ENCODE results near the gene VPS16. TPM values are rescaled to one million over a fixed set of nuclear protein-coding genes. Genes with fewer than 3 reads are reported as not detected.

VPS16 gene
- total and polyA plus RNA-seq, 10 donors: 32.0 to 104 (median 44.5) TPM

- Histone ChIP-seq H3K4me1 (peaks cover 0 to 7% (median 0%) of the 10 kb centered on the region in 6 donors), H3K4me3 (no peak overlapping the region), H3K27ac (no peak overlapping the region), H3K27me3 (replicated peaks in 1 of 7) (no peaks in the 10 kb centered on the region), H3K9me3 (no peaks in the 10 kb centered on the region), H3K36me3 (peaks cover 0 to 5% (median 0%) of the 10 kb centered on the region in 6 donors)
- intact Hi-C loops (cut with DNase I; ENCODE audit: low total_unique reads): no loop called here
- no peak for DNase-seq
- TF ChIP-seq POLR2AphosphoS5 (IDR thresholded peaks at IDR 0.05) (no peak), CTCF (IDR thresholded peaks at IDR 0.05 in 8 of 11, conservative IDR thresholded peaks at IDR 0.05 in 3 of 11) (no peak), POLR2A (IDR thresholded peaks at IDR 0.05) (no peak)
- 96 to 100% (median 99%) methylated on average over 2 of the region's 2 CpGs for WGBS, 5 donors
Observed at GRCh38 chr20:2909953-2910352, 69.4 kb downstream of the VPS16 start.

DNA sequence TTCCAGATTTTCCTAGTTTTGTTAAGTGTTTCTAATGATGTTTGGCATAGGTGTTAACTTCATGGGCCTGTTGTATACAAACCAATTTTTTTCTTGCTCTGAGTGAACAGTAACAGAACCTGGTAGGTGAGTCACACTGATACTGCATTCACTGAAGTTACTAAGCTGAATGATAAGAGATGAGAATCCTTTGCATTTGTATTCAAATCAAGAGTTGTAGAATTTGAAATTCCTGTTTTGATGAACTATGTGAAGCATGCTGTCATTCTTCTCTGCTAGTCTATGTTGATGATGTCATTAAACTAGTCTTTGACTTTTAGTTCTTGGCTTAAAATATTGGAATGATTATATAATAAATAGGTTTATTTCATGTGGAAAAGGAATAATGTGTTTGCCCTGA is 70.7 kb downstream of the VPS16 start:
- Histone ChIP-seq H3K36me3 (peaks cover 0 to 5% (median 0%) of the 10 kb centered on the region in 6 donors), H3K27ac (no peak overlapping the region), H3K27me3 (replicated peaks in 1 of 7) (no peaks in the 10 kb centered on the region), H3K9me3 (no peaks in the 10 kb centered on the region), H3K4me3 (no peak overlapping the region), H3K4me1 (peaks cover 0 to 13% (median 0%) of the 10 kb centered on the region in 6 donors)
- TF ChIP-seq CTCF (IDR thresholded peaks at IDR 0.05 in 8 of 11, conservative IDR thresholded peaks at IDR 0.05 in 3 of 11) (no peak), POLR2AphosphoS5 (IDR thresholded peaks at IDR 0.05) (no peak), POLR2A (IDR thresholded peaks at IDR 0.05) (no peak)
- no peak for DNase-seq
- intact Hi-C loops (cut with DNase I; ENCODE audit: low total_unique reads): no loop called here

DNA sequence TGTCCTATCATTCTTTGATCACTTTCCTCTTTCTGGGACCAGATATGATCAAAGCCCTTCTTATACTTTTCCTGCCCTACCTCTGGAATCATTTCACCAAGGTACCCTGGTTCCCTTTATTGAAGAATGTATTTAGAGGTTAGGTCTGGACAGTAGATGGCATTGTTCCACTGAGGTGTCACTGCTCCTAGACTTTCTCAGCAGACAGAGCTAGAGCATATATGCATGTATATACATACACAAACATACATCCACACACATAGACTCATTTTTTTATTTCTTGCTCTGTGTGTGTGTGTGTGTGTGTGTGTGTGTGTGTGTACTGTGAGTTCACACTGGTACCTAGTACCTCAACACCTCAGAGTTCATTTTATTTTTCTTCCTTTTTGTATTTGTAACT is 73.6 kb downstream of the VPS16 start:
- DNase-seq: no peak
- intact Hi-C loops (cut with DNase I; ENCODE audit: low total_unique reads): no loop called here

More for the DNA sequence above, 73.6 kb downstream of the VPS16 start:
- Histone ChIP-seq H3K27me3 (replicated peaks in 1 of 7) (no peaks in the 10 kb centered on the region), H3K36me3 (peaks cover 0 to 5% (median 0%) of the 10 kb centered on the region in 6 donors), H3K27ac (no peak overlapping the region), H3K4me3 (no peak overlapping the region), H3K4me1 (peaks cover 0 to 34% (median 15%) of the 10 kb centered on the region in 6 donors), H3K9me3 (no peaks in the 10 kb centered on the region)
- TF ChIP-seq POLR2AphosphoS5 (IDR thresholded peaks at IDR 0.05) (no peak), POLR2A (IDR thresholded peaks at IDR 0.05) (no peak), CTCF (IDR thresholded peaks at IDR 0.05 in 8 of 11, conservative IDR thresholded peaks at IDR 0.05 in 3 of 11) (no peak)

Other genes with a start within 250 kb of the VPS16 start
- 100 to 1,000 TPM in 6 of 7 donors, 10 to 100 TPM in 1; 82.1 to 183 (median 127) TPM for gene NOP56, start 188.1 kb upstream of the VPS16 start, total RNA-seq
- 100 to 1,000 TPM; 151 to 208 (median 182) TPM for gene NOP56, start 188.1 kb upstream of the VPS16 start, polyA plus RNA-seq
- 100 to 1,000 TPM in 3 of 7 donors, 10 to 100 TPM in 4; 72.7 to 105 (median 85.0) TPM for gene IDH3B, start 176.5 kb upstream of the VPS16 start, total RNA-seq
- 10 to 100 TPM; 59.4 to 87.8 (median 78.1) TPM for gene IDH3B, start 176.5 kb upstream of the VPS16 start, polyA plus RNA-seq
- gene EBF4, start 148.0 kb upstream of the VPS16 start, total RNA-seq: 10 to 100 TPM in 2 of 7 donors, 1 to 10 TPM in 5; 3.9 to 19.2 (median 6.9) TPM
- 1 to 10 TPM; 2.5 to 4.8 (median 4.8) TPM for gene EBF4, start 148.0 kb upstream of the VPS16 start, polyA plus RNA-seq
- 1 to 10 TPM in 2 of 7 donors, under 1 TPM in 5; 0.23 to 1.9 (median 0.44) TPM for gene CPXM1, start 40.1 kb upstream of the VPS16 start, total RNA-seq
- 1 to 10 TPM in 1 of 3 donors, under 1 TPM in 2; 0.41 to 2.9 (median 0.64) TPM for gene CPXM1, start 40.1 kb upstream of the VPS16 start, polyA plus RNA-seq
- not detected for gene C20orf141, start 25.8 kb upstream of the VPS16 start, total RNA-seq
- gene C20orf141, start 25.8 kb upstream of the VPS16 start, polyA plus RNA-seq: not detected
- not detected for gene TMEM239, start 24.4 kb upstream of the VPS16 start, total RNA-seq
- not detected for gene TMEM239, start 24.4 kb upstream of the VPS16 start, polyA plus RNA-seq
- 10 to 100 TPM; 38.2 to 57.5 (median 51.7) TPM for gene PCED1A, start 90 bp upstream of the VPS16 start, total RNA-seq
- 100 to 1,000 TPM in 2 of 3 donors, 10 to 100 TPM in 1; 66.7 to 165 (median 137) TPM for gene PCED1A, start 90 bp upstream of the VPS16 start, polyA plus RNA-seq
- gene PTPRA, start 32.7 kb downstream of the VPS16 start, total RNA-seq: 10 to 100 TPM; 47.6 to 65.5 (median 57.0) TPM
- gene PTPRA, start 32.7 kb downstream of the VPS16 start, polyA plus RNA-seq: 10 to 100 TPM; 15.3 to 17.3 (median 15.7) TPM
- gene GNRH2, start 202.9 kb downstream of the VPS16 start, total RNA-seq: 1 to 10 TPM in 2 of 7 donors, under 1 TPM in 2, not detected in 3; 0.70 to 1.7 (median 1.0) TPM
- gene GNRH2, start 202.9 kb downstream of the VPS16 start, polyA plus RNA-seq: not detected
- gene MRPS26, start 205.3 kb downstream of the VPS16 start, total RNA-seq: 10 to 100 TPM; 22.5 to 40.1 (median 25.3) TPM
- 10 to 100 TPM; 44.3 to 64.6 (median 60.6) TPM for gene MRPS26, start 205.3 kb downstream of the VPS16 start, polyA plus RNA-seq
- gene OXT, start 230.9 kb downstream of the VPS16 start, total RNA-seq: not detected
- gene OXT, start 230.9 kb downstream of the VPS16 start, polyA plus RNA-seq: under 1 TPM in 2 of 3 donors, not detected in 1; 0.68 to 1.00 TPM
- 1 to 10 TPM in 1 of 7 donors, not detected in 6; 2.2 TPM for gene AVP, start 244.0 kb downstream of the VPS16 start, total RNA-seq
- not detected for gene AVP, start 244.0 kb downstream of the VPS16 start, polyA plus RNA-seq

All from spleen (tissue), 11 donors.